GM21825 (cell line): Measurements from ENCODE around the gene SLX4IP.

ENCODE experiments used
- ATAC-seq: cut with Tn5 transposase; IDR thresholded peaks from one replicate; pipeline ENCODE4 v1.9.1; 2021; ENCODE audit warnings: mild to moderate bottlenecking, moderate library complexity; ENCODE audit not compliant: unreplicated experiment

SLX4IP gene

GRCh38 chr20:10428008-10428407 is 7.1 kb upstream of the SLX4IP start:
- ATAC-seq: no peak

GRCh38 chr20:10429443-10429981 is 5.6 kb upstream of the SLX4IP start:
- ATAC-seq: no peak

- no peak for ATAC-seq
Observed at GRCh38 chr20:10430000-10430466, 5.1 kb upstream of the SLX4IP start.

GRCh38 chr20:10430704-10431103 is 4.4 kb upstream of the SLX4IP start:
- ATAC-seq: no peak

- no peak for ATAC-seq
Observed at GRCh38 chr20:10432079-10432478, 3.0 kb upstream of the SLX4IP start.

- no peak for ATAC-seq
Observed at GRCh38 chr20:10433014-10433622, 2.0 kb upstream of the SLX4IP start.

GRCh38 chr20:10433623-10434466 is 1.3 kb upstream of the SLX4IP start, which contains the start of gene MKKS:
Gene MKKS, minus strand, starts transcription at chr20:10434222. Its CDS starts 20,708 bp downstream, at chr20:10413514.
- ATAC-seq: peak; percentile 46

- peak; percentile 35 for ATAC-seq
Observed at GRCh38 chr20:10434467-10434831, 656 bp upstream of the SLX4IP start.

- ATAC-seq: no peak
Observed at GRCh38 chr20:10436053-10436699, 1.1 kb downstream of the SLX4IP start.

GRCh38 chr20:10438217-10438616 is 3.1 kb downstream of the SLX4IP start:
- no peak for ATAC-seq

- no peak for ATAC-seq
Observed at GRCh38 chr20:10443936-10444335, 8.8 kb downstream of the SLX4IP start.

- no peak for ATAC-seq
Observed at GRCh38 chr20:10445758-10446157, 10.7 kb downstream of the SLX4IP start.

GRCh38 chr20:10447028-10447427 is 11.9 kb downstream of the SLX4IP start:
- ATAC-seq: peak; percentile 97

GRCh38 chr20:10448270-10449156 is 13.4 kb downstream of the SLX4IP start:
- no peak for ATAC-seq

- ATAC-seq: no peak
Observed at GRCh38 chr20:10449270-10449669, 14.2 kb downstream of the SLX4IP start.

- ATAC-seq: peak; percentile 96
Observed at GRCh38 chr20:10453241-10453640, 18.1 kb downstream of the SLX4IP start.

- ATAC-seq: no peak
Observed at GRCh38 chr20:10454151-10454750, 19.1 kb downstream of the SLX4IP start.

GRCh38 chr20:10461495-10461894 is 26.4 kb downstream of the SLX4IP start:
- no peak for ATAC-seq

- no peak for ATAC-seq
Observed at GRCh38 chr20:10462516-10462915, 27.4 kb downstream of the SLX4IP start.

- ATAC-seq: no peak
Observed at GRCh38 chr20:10463622-10464021, 28.5 kb downstream of the SLX4IP start.
